GM10248 (cell line): Measurements from ENCODE around the gene ATP6V1D.
"Not testable (repeated sequence)": the region's sequence is repeated elsewhere in the genome, so short reads cannot be mapped to it uniquely, and the experiment has no call there.

Source experiments
- CTCF ChIA-PET: fragments of 300-600 bp; sonication (Branson Sonifier 250); formaldehyde crosslinking; extraction: SDS; loops from one replicate; lab custom pipeline; 2021; ENCODE audit warnings: antibody characterized with exemption; lab: Yijun Ruan, JAX
- POLR2A ChIA-PET: fragments of 350-650 bp; sonication (Branson Sonifier 250); formaldehyde crosslinking; extraction: SDS; loops from one replicate; lab custom pipeline; 2020; ENCODE audit warnings: antibody characterized with exemption; lab: Yijun Ruan, JAX
- DNase-seq: peaks from one replicate; pipeline ENCODE4 v3.0.0; 2012; ENCODE audit errors: extremely low spot score
- TF ChIP-seq, protein P1 (sequence below): IDR thresholded peaks from 2 replicates; pipeline ENCODE4 v1.5.1; 2012; ENCODE audit warnings: mild to moderate bottlenecking, low read depth; ENCODE audit errors: extremely low read depth, missing control alignments, control extremely low read depth

Gene ATP6V1D

DNA sequence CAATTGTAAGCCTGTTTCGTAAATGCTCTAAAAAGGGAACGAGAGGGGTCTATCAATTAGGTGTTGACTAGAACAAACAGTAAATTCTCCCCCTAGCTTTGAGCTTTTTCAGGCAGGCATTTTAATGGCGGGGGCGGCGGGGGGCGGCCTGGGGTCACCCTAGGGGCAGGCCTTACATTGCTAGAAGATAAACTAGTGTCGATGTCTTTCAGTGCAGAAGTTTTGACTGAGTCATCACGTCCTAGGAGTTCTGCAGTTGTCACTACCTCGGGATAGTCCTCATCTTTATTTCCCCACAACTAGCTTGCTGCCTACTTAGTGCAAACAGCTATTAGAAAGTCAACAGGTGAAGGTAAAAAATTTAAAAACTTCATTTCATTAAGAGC, 1.6 kb downstream of the ATP6V1D start:
- DNase-seq: no peak
- TF ChIP-seq, protein P1, sequence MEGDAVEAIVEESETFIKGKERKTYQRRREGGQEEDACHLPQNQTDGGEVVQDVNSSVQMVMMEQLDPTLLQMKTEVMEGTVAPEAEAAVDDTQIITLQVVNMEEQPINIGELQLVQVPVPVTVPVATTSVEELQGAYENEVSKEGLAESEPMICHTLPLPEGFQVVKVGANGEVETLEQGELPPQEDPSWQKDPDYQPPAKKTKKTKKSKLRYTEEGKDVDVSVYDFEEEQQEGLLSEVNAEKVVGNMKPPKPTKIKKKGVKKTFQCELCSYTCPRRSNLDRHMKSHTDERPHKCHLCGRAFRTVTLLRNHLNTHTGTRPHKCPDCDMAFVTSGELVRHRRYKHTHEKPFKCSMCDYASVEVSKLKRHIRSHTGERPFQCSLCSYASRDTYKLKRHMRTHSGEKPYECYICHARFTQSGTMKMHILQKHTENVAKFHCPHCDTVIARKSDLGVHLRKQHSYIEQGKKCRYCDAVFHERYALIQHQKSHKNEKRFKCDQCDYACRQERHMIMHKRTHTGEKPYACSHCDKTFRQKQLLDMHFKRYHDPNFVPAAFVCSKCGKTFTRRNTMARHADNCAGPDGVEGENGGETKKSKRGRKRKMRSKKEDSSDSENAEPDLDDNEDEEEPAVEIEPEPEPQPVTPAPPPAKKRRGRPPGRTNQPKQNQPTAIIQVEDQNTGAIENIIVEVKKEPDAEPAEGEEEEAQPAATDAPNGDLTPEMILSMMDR: no peak
- POLR2A ChIA-PET: no interaction called here
- CTCF ChIA-PET: interaction anchor here (1.0 to 2.1 kb wide), 2 partner anchors 24 to 191 kb away, joined by 5 to 6 read pairs; no protein-coding TSS in a partner anchor

GRCh38 chr14:67357186-67357968, 2.2 kb downstream of the ATP6V1D start:
- TF ChIP-seq, protein P1: no peak
- ChIA-PET CTCF (interaction anchor here (0.6 to 2.1 kb wide), 5 partner anchors 10 to 191 kb away, joined by 3 to 6 read pairs (median 4); no protein-coding TSS in a partner anchor), POLR2A (no interaction called here)
- no peak for DNase-seq

GRCh38 chr14:67352055-67352454, 7.5 kb downstream of the ATP6V1D start:
- ChIA-PET CTCF (interaction anchor here (1.2 to 1.5 kb wide), 2 partner anchors 8 to 992 kb away, joined by 3 to 8 read pairs; partner anchors contain the start of genes ATP6V1D and EIF2S1), POLR2A (no interaction called here)
- no peak for DNase-seq
- TF ChIP-seq, protein P1: no peak

DNA sequence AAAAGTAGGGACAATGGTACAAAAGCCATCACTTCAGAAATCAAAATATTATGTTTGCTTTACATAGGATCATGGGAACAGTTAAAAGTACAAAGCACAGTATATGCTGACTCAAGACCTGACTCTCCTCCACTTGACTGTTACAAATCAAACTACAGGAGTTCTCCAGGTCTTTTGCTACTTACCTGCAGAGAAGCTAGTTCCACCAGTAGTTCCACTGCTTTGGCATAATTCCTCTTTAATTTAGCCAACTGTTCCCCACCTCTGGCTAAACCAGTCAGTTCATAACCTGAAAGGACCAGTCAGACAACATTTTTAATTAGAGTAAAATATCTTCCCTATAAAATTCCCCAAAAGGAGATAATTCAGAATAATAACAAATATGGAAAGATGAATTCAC, 14.0 kb downstream of the ATP6V1D start:
- TF ChIP-seq, protein P1: no peak
- no peak for DNase-seq
- CTCF ChIA-PET: interaction anchor here (1.1 to 1.4 kb wide), 4 partner anchors 11 to 986 kb away, joined by 3 to 6 read pairs (median 4); partner anchors contain the start of genes ATP6V1D and EIF2S1
- POLR2A ChIA-PET: no interaction called here

GRCh38 chr14:67343601-67344230, 15.9 kb downstream of the ATP6V1D start:
- POLR2A ChIA-PET: no interaction called here
- TF ChIP-seq, protein P1: no peak
- CTCF ChIA-PET: no interaction called here
- no peak for DNase-seq

- DNase-seq, CTCF ChIA-PET, POLR2A ChIA-PET: not testable (repeated sequence)
Observed at GRCh38 chr14:67341231-67341630, 18.4 kb downstream of the ATP6V1D start.
